SK-N-DZ (cell line): Measurements from ENCODE around the gene KCNA5.

Source experiments
- DNase-seq: peaks from one replicate; pipeline ENCODE4 v3.0.0-alpha.2; 2015; ENCODE audit warnings: low spot score

KCNA5 gene

GRCh38 chr12:5027046-5027821, 16.4 kb upstream of the KCNA5 start:
- DNase-seq = no peak

- no peak for DNase-seq
Observed at GRCh38 chr12:5030066-5030465, 13.6 kb upstream of the KCNA5 start.

GRCh38 chr12:5031242-5031641, 12.4 kb upstream of the KCNA5 start:
- DNase-seq = no peak

- no peak for DNase-seq
Observed at GRCh38 chr12:5031958-5032357, 11.7 kb upstream of the KCNA5 start.

- DNase-seq = no peak
Observed at GRCh38 chr12:5032821-5033220, 10.9 kb upstream of the KCNA5 start.

- DNase-seq = no peak
Observed at GRCh38 chr12:5033883-5034282, 9.8 kb upstream of the KCNA5 start.

- no peak for DNase-seq
Observed at GRCh38 chr12:5034603-5035002, 9.1 kb upstream of the KCNA5 start.

- DNase-seq = no peak
Observed at GRCh38 chr12:5035618-5036017, 8.1 kb upstream of the KCNA5 start.

GRCh38 chr12:5036031-5036430, 7.6 kb upstream of the KCNA5 start:
- no peak for DNase-seq

- no peak for DNase-seq
Observed at GRCh38 chr12:5037795-5038357, 5.8 kb upstream of the KCNA5 start.

GRCh38 chr12:5038781-5039311, 4.8 kb upstream of the KCNA5 start:
- no peak for DNase-seq

- no peak for DNase-seq
Observed at GRCh38 chr12:5039815-5040214, 3.9 kb upstream of the KCNA5 start.

- no peak for DNase-seq
Observed at GRCh38 chr12:5040368-5040767, 3.3 kb upstream of the KCNA5 start.

GRCh38 chr12:5044420-5045295, 979 bp downstream of the KCNA5 start:
- no peak for DNase-seq

GRCh38 chr12:5047094-5047493, 3.4 kb downstream of the KCNA5 start:
- no peak for DNase-seq

- no peak for DNase-seq
Observed at GRCh38 chr12:5047729-5048128, 4.0 kb downstream of the KCNA5 start.

- no peak for DNase-seq
Observed at GRCh38 chr12:5050542-5050941, 6.9 kb downstream of the KCNA5 start.

GRCh38 chr12:5051334-5051733, 7.7 kb downstream of the KCNA5 start:
- no peak for DNase-seq

- no peak for DNase-seq
Observed at GRCh38 chr12:5051913-5052312, 8.2 kb downstream of the KCNA5 start.

GRCh38 chr12:5052348-5052747, 8.7 kb downstream of the KCNA5 start:
- no peak for DNase-seq

- no peak for DNase-seq
Observed at GRCh38 chr12:5059358-5059757, 15.7 kb downstream of the KCNA5 start.

- DNase-seq = no peak
Observed at GRCh38 chr12:5060958-5061357, 17.3 kb downstream of the KCNA5 start.
